GM06990 (cell line): ENCODE results near the gene FAM174C.

Experiments used
- DNase-seq: peaks from one replicate; pipeline ENCODE4 v3.0.0-alpha.2; 2011; ENCODE audit not compliant: insufficient read length; ENCODE audit errors: extremely low read depth
- H3K27me3 ChIP-seq: replicated peaks from 2 replicates; pipeline ENCODE4 v1.6.0; 2011; ENCODE audit warnings: low read length; ENCODE audit not compliant: control insufficient read depth, insufficient read depth
- H3K36me3 ChIP-seq: 2 replicates; pipeline ENCODE4 v1.5.1; 2011; ENCODE audit warnings: low read length; ENCODE audit not compliant: control insufficient read depth, insufficient read depth
- H3K4me3 ChIP-seq: replicated peaks from 2 replicates; pipeline ENCODE4 v1.5.1; 2011; ENCODE audit warnings: low read depth, mild to moderate bottlenecking, control low read depth, low read length
- CTCF ChIP-seq: IDR thresholded peaks from 2 replicates; pipeline ENCODE4 v1.5.1; 2011; ENCODE audit warnings: low read length, control low read depth, mild to moderate bottlenecking, inconsistent platforms; ENCODE audit not compliant: insufficient read depth, poor library complexity, severe bottlenecking

Gene FAM174C

GRCh38 chr19:1286487-1287353 lies 11.4 kb downstream of the FAM174C start:
- Histone ChIP-seq H3K36me3 (no peaks in the 10 kb centered on the region), H3K27me3 (no peaks in the 10 kb centered on the region; the same call in none of the 2 replicates), H3K4me3 (no peak overlapping the region)
- no peak for DNase-seq
- no peak for TF ChIP-seq CTCF

GRCh38 chr19:1287354-1288225 lies 12.3 kb downstream of the FAM174C start:
- no peak overlapping the region for H3K4me3 ChIP-seq
- no peak for DNase-seq
- no peak for TF ChIP-seq CTCF

GRCh38 chr19:1288226-1288612 lies 12.9 kb downstream of the FAM174C start:
- H3K4me3 ChIP-seq: no peak overlapping the region
- no peak for DNase-seq
- H3K27me3 ChIP-seq: no peaks in the 10 kb centered on the region; the same call in none of the 2 replicates
- no peaks in the 10 kb centered on the region for H3K36me3 ChIP-seq
- TF ChIP-seq CTCF: no peak

More at GRCh38 chr19:1287354-1288225, 12.3 kb downstream of the FAM174C start:
- Histone ChIP-seq H3K36me3 (no peaks in the 10 kb centered on the region), H3K27me3 (no peaks in the 10 kb centered on the region; the same call in none of the 2 replicates)

GRCh38 chr19:1288833-1289685 lies 13.7 kb downstream of the FAM174C start:
- no peak for TF ChIP-seq CTCF
- H3K27me3 ChIP-seq: no peaks in the 10 kb centered on the region; the same call in none of the 2 replicates
- H3K4me3 ChIP-seq: no peak overlapping the region
- no peak for DNase-seq
- H3K36me3 ChIP-seq: no peaks in the 10 kb centered on the region

GRCh38 chr19:1289686-1290025 lies 14.3 kb downstream of the FAM174C start:
- no peak for DNase-seq
- no peaks in the 10 kb centered on the region; the same call in none of the 2 replicates for H3K27me3 ChIP-seq
- H3K4me3 ChIP-seq: no peak overlapping the region
- TF ChIP-seq CTCF: peak; percentile 33
- no peaks in the 10 kb centered on the region for H3K36me3 ChIP-seq
